Lower lobe of right lung (tissue), 2 donors: ENCODE results near the gene LHFPL3. TPM values are rescaled to one million over a fixed set of nuclear protein-coding genes. Genes with fewer than 3 reads are reported as not detected.
"Not testable (repeated sequence)": the region's sequence is repeated elsewhere in the genome, so short reads cannot be mapped to it uniquely, and the experiment has no call there.

Source experiments
- ATAC-seq, 2 donors: fragments of 200-7000 bp; cut with Tn5 transposase; one replicate each; pipeline ENCODE4 v1.9.1; 2020 to 2022; ENCODE audit warnings: mild to moderate bottlenecking in 2 of 2, moderate library complexity in 2 of 2
- DNase-seq: peaks from one replicate; pipeline ENCODE4 v3.0.0-alpha.2; 2020
- H3K27ac ChIP-seq: fragments of 200-600 bp; one replicate; pipeline ENCODE4 v1.8.0; 2022
- H3K27me3 ChIP-seq: fragments of 200-600 bp; one replicate; pipeline ENCODE4 v1.8.0; 2022; ENCODE audit warnings: low read depth
- H3K36me3 ChIP-seq: fragments of 200-600 bp; one replicate; pipeline ENCODE4 v1.8.0; 2022; ENCODE audit warnings: mild to moderate bottlenecking
- H3K4me1 ChIP-seq: fragments of 200-600 bp; one replicate; pipeline ENCODE4 v1.8.0; 2022
- H3K4me3 ChIP-seq: fragments of 200-600 bp; one replicate; pipeline ENCODE4 v1.8.0; 2022; ENCODE audit warnings: mild to moderate bottlenecking
- H3K9me3 ChIP-seq: fragments of 200-600 bp; one replicate; pipeline ENCODE4 v1.8.0; 2022
- CTCF ChIP-seq: fragments of 200-600 bp; IDR thresholded peaks from one replicate; pipeline ENCODE4 v1.8.0; 2022; ENCODE audit warnings: antibody characterized with exemption, mild to moderate bottlenecking
- intact Hi-C: fragments of 100-400 bp; cut with DNase I; formaldehyde crosslinking; loops from one replicate; pipeline ENCODE4 v1.11.0; 2022
- total RNA-seq: library from RNA; stranded (reverse); fragmentation: NEBNext Ultra II Directional; extraction: Animal tissue kit (Norgen Biotek cat#: 25700); gene quantifications from one replicate; pipeline ENCODE4 v1.2.1, GENCODE V29; 2021
- donor health status: DM: no; HTN: yes; CAD: no; lungs with severe emphysema.

LHFPL3 gene
- total RNA-seq, 1 donor from 2014 or later = not detected

GRCh38 chr7:104700336-104700735, 371.9 kb downstream of the LHFPL3 start:
- Histone ChIP-seq H3K27ac (no peak overlapping the region), H3K4me3 (no peak overlapping the region), H3K27me3 (no peaks in the 10 kb centered on the region), H3K4me1 (no peaks in the 10 kb centered on the region), H3K36me3 (no peaks in the 10 kb centered on the region), H3K9me3 (no peaks in the 10 kb centered on the region)
- ATAC-seq = no peak
- TF ChIP-seq CTCF = no peak
- intact Hi-C loops = no loop called here
- no peak for DNase-seq

GRCh38 chr7:104721027-104721426, 392.6 kb downstream of the LHFPL3 start:
- ATAC-seq, DNase-seq, intact Hi-C loops: not testable (repeated sequence)

DNA sequence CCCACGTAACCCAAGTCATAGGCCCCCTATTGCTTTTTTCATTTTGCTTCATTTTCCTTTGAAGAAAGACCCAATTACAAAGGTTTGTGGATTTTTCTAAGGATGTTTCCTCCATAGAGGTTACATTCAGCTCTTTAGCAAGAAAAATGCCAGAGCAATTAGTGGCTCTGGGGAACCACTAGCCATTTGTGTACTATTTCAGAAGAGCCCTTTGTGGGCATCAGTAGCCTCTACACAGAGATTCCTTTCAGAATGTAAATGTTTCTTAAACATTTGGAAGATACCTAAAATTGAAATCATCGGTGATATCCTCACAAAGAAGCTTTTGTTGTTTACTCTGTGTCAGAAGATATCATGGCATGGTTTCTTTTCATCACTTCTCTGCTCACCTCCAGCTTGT, 394.6 kb downstream of the LHFPL3 start:
- no peak overlapping the region for H3K27ac ChIP-seq
- H3K4me1 ChIP-seq = no peaks in the 10 kb centered on the region
- no peaks in the 10 kb centered on the region for H3K9me3 ChIP-seq
- DNase-seq (no peak), ATAC-seq (no peak)
- no peaks in the 10 kb centered on the region for H3K27me3 ChIP-seq
- no peak overlapping the region for H3K4me3 ChIP-seq
- no peak for TF ChIP-seq CTCF
- intact Hi-C loops = no loop called here
- H3K36me3 ChIP-seq = no peaks in the 10 kb centered on the region

More at GRCh38 chr7:104721027-104721426, 392.6 kb downstream of the LHFPL3 start:
- H3K27me3 ChIP-seq, H3K36me3 ChIP-seq, H3K4me3 ChIP-seq, H3K27ac ChIP-seq, H3K9me3 ChIP-seq, H3K4me1 ChIP-seq: not testable (repeated sequence)

GRCh38 chr7:104758504-104758903, 430.1 kb downstream of the LHFPL3 start:
- H3K9me3 ChIP-seq = no peaks in the 10 kb centered on the region
- intact Hi-C loops = no loop called here
- DNase-seq (no peak), ATAC-seq (no peak)
- no peaks in the 10 kb centered on the region for H3K4me1 ChIP-seq
- no peaks in the 10 kb centered on the region for H3K36me3 ChIP-seq
- H3K27me3 ChIP-seq = no peaks in the 10 kb centered on the region
- no peak overlapping the region for H3K27ac ChIP-seq
- H3K4me3 ChIP-seq = no peak overlapping the region
- no peak for TF ChIP-seq CTCF

- no peak for TF ChIP-seq CTCF
- Histone ChIP-seq H3K4me1 (no peaks in the 10 kb centered on the region), H3K9me3 (no peaks in the 10 kb centered on the region), H3K27me3 (no peaks in the 10 kb centered on the region), H3K4me3 (no peak overlapping the region), H3K36me3 (no peaks in the 10 kb centered on the region), H3K27ac (no peak overlapping the region)
- intact Hi-C loops = no loop called here
- no peak for ATAC-seq
- no peak for DNase-seq
These were observed 433.5 kb downstream of the LHFPL3 start for GRCh38 chr7:104761892-104762291.

DNA sequence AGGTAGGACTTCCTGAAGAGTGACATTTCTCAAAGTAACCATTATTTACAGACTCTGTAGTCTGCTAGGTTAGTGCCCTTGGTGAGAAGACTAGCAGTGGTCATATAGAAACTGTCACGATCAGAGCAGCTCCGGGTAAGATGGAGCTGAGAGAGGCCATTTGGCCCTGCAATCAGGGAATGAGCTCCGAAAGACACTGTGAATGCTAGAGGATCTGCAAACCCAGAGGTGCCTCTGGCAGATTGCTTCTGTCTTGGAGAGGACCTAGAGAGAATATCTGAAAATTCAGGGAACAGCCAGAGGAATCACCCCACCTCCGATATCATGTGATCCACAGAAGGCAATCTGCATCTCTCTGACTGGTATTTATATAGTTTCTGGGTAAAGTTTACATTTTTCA, 438.7 kb downstream of the LHFPL3 start:
- no peak for TF ChIP-seq CTCF
- DNase-seq (no peak), ATAC-seq (no peak)
- no peaks in the 10 kb centered on the region for H3K9me3 ChIP-seq
- no peaks in the 10 kb centered on the region for H3K27me3 ChIP-seq
- no peaks in the 10 kb centered on the region for H3K4me1 ChIP-seq
- H3K4me3 ChIP-seq = no peak overlapping the region
- intact Hi-C loops = no loop called here
- no peak overlapping the region for H3K27ac ChIP-seq
- H3K36me3 ChIP-seq = no peaks in the 10 kb centered on the region
